Heart left ventricle (tissue), 13 donors: Measurements from ENCODE around the gene ZZZ3.
"Not testable (repeated sequence)": the region's sequence is repeated elsewhere in the genome, so short reads cannot be mapped to it uniquely, and the experiment has no call there.

Experiments used
- POLR2A ChIP-seq, 2 donors: fragments of 450-650 bp; IDR thresholded peaks; one replicate each; pipeline ENCODE4 v1.6.1; 2017; ENCODE audit warnings: antibody characterized with exemption in 2 of 2, mild to moderate bottlenecking in 2 of 2, moderate library complexity in 2 of 2
- TF ChIP-seq, protein P1 (sequence below), 12 donors: fragments of 200-600 bp; sonication (generic) in 4 of 12; IDR thresholded peaks; one replicate each; pipeline versions ENCODE4 v1.5.0 to v1.8.0; 2018 to 2022; ENCODE audit warnings: antibody characterized with exemption in 12 of 12, mild to moderate bottlenecking in 5 of 12
- donor health status: ischemic (EF 13 %, LVEDD 7.1; RV severe dilation, severe dysfunction).
- donor health status: DM: no; HTN: yes; CAD: no.
- donor health status: DM: no; HTN: no; CAD: no.
- donor health status: ischemic (EF 25% LVEDD 6.9; RV normal size, moderate dysfunction).
- donor health status: ischemic (EF 25% LVEDD 5.7; RV mildly dilated, moderate dysfunction).
- donor health status: ischemic (EF 35%, LVEDD 5.7; RV mildly dilated, moderate dysfunction).
- donor health status: nonischemic (EF 11% LVEDD 7.7; RV severe dilation, severe dysfunction).
- donor health status: DM: yes; HTN: yes; CAD: no.
- donor health status: PGD.
- donor health status: ischemic (EF 29% LVEDD 5.4; RV normal size, mild dysfunction).
- donor health status: nonischemic (EF 23%, LVEDD 6.1; RV moderate dilation, normal function).

DNA sequence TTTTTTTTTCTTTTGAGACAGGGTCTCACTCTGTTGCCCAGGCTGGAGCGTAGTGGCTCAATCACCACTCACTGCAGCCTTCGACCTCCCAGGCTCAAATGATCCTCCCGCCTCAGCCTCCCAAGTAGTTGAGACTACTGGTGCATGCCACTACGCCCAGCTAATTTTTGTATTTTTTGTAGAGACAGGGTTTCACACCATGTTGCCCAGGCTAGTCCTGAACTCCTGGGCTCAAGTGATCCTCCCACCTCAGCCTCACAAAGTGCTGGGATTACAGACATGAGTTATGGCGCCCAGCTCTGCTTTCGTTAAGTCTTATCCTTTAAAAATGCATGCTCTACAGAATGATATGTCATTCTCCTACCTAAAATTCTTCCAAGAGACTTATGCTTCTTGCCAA, 36.2 kb downstream of the ZZZ3 start:
- TF ChIP-seq, protein P1, sequence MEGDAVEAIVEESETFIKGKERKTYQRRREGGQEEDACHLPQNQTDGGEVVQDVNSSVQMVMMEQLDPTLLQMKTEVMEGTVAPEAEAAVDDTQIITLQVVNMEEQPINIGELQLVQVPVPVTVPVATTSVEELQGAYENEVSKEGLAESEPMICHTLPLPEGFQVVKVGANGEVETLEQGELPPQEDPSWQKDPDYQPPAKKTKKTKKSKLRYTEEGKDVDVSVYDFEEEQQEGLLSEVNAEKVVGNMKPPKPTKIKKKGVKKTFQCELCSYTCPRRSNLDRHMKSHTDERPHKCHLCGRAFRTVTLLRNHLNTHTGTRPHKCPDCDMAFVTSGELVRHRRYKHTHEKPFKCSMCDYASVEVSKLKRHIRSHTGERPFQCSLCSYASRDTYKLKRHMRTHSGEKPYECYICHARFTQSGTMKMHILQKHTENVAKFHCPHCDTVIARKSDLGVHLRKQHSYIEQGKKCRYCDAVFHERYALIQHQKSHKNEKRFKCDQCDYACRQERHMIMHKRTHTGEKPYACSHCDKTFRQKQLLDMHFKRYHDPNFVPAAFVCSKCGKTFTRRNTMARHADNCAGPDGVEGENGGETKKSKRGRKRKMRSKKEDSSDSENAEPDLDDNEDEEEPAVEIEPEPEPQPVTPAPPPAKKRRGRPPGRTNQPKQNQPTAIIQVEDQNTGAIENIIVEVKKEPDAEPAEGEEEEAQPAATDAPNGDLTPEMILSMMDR (IDR thresholded peaks at IDR 0.05) = not testable (repeated sequence)
- not testable (repeated sequence) for TF ChIP-seq POLR2A (IDR thresholded peaks at IDR 0.05)
